ENCODE measurements around the gene ARID3A.
A peak's percentile ranks its signal among the peaks of the same experiment; 100 is the strongest.

The ARID3A gene

GRCh38 chr19:988510-988909 is 62.7 kb downstream of the ARID3A start:
- Histone ChIP-seq H3K27me3 (peaks cover 0 to 13% of the 10 kb centered on the region in 2 donors), H3K36me3 (peaks cover 36 to 71% (median 59%) of the 10 kb centered on the region in 3 donors), H3K4me1 (peaks cover 0 to 19% (median 10%) of the 10 kb centered on the region in 4 donors), H3K4me3 (no peak overlapping the region), H3K27ac (no peak overlapping the region), H3K9me3 (no peaks in the 10 kb centered on the region)
- no peak for DNase-seq
- intact Hi-C loops (cut with DNase I; ENCODE audit: low total_unique reads): loop anchor here (10.0 kb wide), 1 partner anchor 134 kb away; the partner anchor contains the start of genes CFD and ELANE
- TF ChIP-seq CTCF (IDR thresholded peaks at IDR 0.05): no peak

- TF ChIP-seq CTCF (IDR thresholded peaks at IDR 0.05): peak in 1 of 2 experiments; percentile 10
- H3K36me3 ChIP-seq: peaks cover 42 to 81% (median 69%) of the 10 kb centered on the region in 3 donors
- no peaks in the 10 kb centered on the region for H3K9me3 ChIP-seq
- intact Hi-C loops (cut with DNase I; ENCODE audit: low total_unique reads): loop anchor here (10.0 kb wide), 1 partner anchor 135 kb away; the partner anchor contains the start of genes CFD and ELANE
- H3K4me1 ChIP-seq: peaks cover 0 to 14% (median 5%) of the 10 kb centered on the region in 4 donors
- H3K27ac ChIP-seq: no peak overlapping the region
- H3K27me3 ChIP-seq: peaks cover 0 to 24% of the 10 kb centered on the region in 2 donors
- no peak for DNase-seq
- H3K4me3 ChIP-seq: no peak overlapping the region
Observed at GRCh38 chr19:989381-990081, 63.7 kb downstream of the ARID3A start.

- Histone ChIP-seq H3K4me1 (peaks cover 0 to 8% (median 2%) of the 10 kb centered on the region in 4 donors), H3K27ac (no peak overlapping the region), H3K9me3 (no peaks in the 10 kb centered on the region), H3K36me3 (peaks cover 42 to 87% (median 72%) of the 10 kb centered on the region in 3 donors), H3K27me3 (peaks cover 0 to 30% of the 10 kb centered on the region in 2 donors), H3K4me3 (no peak overlapping the region)
- no peak for TF ChIP-seq CTCF (IDR thresholded peaks at IDR 0.05)
- intact Hi-C loops (cut with DNase I; ENCODE audit: low total_unique reads): no loop called here
- DNase-seq: no peak
Observed at GRCh38 chr19:990119-990571, 64.3 kb downstream of the ARID3A start.

- Histone ChIP-seq H3K4me3 (no peak overlapping the region), H3K27me3 (peaks cover 0 to 36% of the 10 kb centered on the region in 2 donors), H3K27ac (no peak overlapping the region), H3K4me1 (peaks cover 0 to 3% (median 1%) of the 10 kb centered on the region in 4 donors), H3K9me3 (no peaks in the 10 kb centered on the region), H3K36me3 (peaks cover 42 to 88% (median 72%) of the 10 kb centered on the region in 3 donors)
- TF ChIP-seq CTCF (IDR thresholded peaks at IDR 0.05): no peak
- no peak for DNase-seq
- intact Hi-C loops (cut with DNase I; ENCODE audit: low total_unique reads): no loop called here
Observed at GRCh38 chr19:990746-991145, 64.9 kb downstream of the ARID3A start.

- no peak for DNase-seq
- Histone ChIP-seq H3K27me3 (peaks cover 0 to 42% of the 10 kb centered on the region in 2 donors), H3K36me3 (peaks cover 42 to 82% (median 67%) of the 10 kb centered on the region in 3 donors), H3K4me1 (peaks cover 0 to 9% (median 3%) of the 10 kb centered on the region in 4 donors), H3K27ac (no peak overlapping the region), H3K4me3 (no peak overlapping the region), H3K9me3 (no peaks in the 10 kb centered on the region)
- no peak for TF ChIP-seq CTCF (IDR thresholded peaks at IDR 0.05)
- intact Hi-C loops (cut with DNase I; ENCODE audit: low total_unique reads): no loop called here
Observed at GRCh38 chr19:991174-991931, 65.5 kb downstream of the ARID3A start.
